H9 (cell line): ENCODE data around the gene RNF31. TPM values are rescaled to one million over a fixed set of nuclear protein-coding genes. Genes with fewer than 3 reads are reported as not detected.

Experiments used
- DNase-seq: peaks from one replicate; pipeline ENCODE4 v3.0.0-alpha.2; 2017
- H2AFZ ChIP-seq: one replicate; pipeline ENCODE4 v1.6.1; 2013; ENCODE audit warnings: mild to moderate bottlenecking, low read length, control low read depth, moderate library complexity
- H2AK5ac ChIP-seq: 2 replicates; pipeline ENCODE4 v1.6.1; 2013; ENCODE audit warnings: low read length, control low read depth, mixed read lengths; ENCODE audit not compliant: insufficient read length
- H2BK120ac ChIP-seq: one replicate; pipeline ENCODE4 v1.6.1; 2013; ENCODE audit warnings: low read depth, mild to moderate bottlenecking, low read length, control low read depth, inconsistent platforms; ENCODE audit not compliant: poor library complexity, severe bottlenecking
- H2BK12ac ChIP-seq: 2 replicates; pipeline ENCODE4 v1.6.1; 2013; ENCODE audit warnings: low read length, control low read depth, mixed read lengths, low read depth; ENCODE audit not compliant: insufficient read length
- H2BK15ac ChIP-seq: 2 replicates; pipeline ENCODE4 v1.6.1; 2013; ENCODE audit warnings: low read depth, low read length, control low read depth
- H2BK20ac ChIP-seq: one replicate; pipeline ENCODE4 v1.6.1; 2013; ENCODE audit warnings: low read depth, mild to moderate bottlenecking, low read length, control low read depth, inconsistent platforms; ENCODE audit not compliant: poor library complexity, severe bottlenecking
- H2BK5ac ChIP-seq: 2 replicates; pipeline ENCODE4 v1.6.1; 2013; ENCODE audit warnings: low read length, control low read depth, mixed read lengths; ENCODE audit not compliant: insufficient read length
- H3K14ac ChIP-seq: 2 replicates; pipeline ENCODE4 v1.6.1; 2013; ENCODE audit warnings: low read length, control low read depth; ENCODE audit not compliant: insufficient read depth
- H3K18ac ChIP-seq: 2 replicates; pipeline ENCODE4 v1.6.1; 2013; ENCODE audit warnings: low read depth, mild to moderate bottlenecking, mixed read lengths, low read length, control low read depth; ENCODE audit not compliant: insufficient read length
- H3K23ac ChIP-seq: 2 replicates; pipeline ENCODE4 v1.6.1; 2013; ENCODE audit warnings: low read length, control low read depth, mixed read lengths, low read depth; ENCODE audit not compliant: insufficient read length
- H3K23me2 ChIP-seq: 2 replicates; pipeline ENCODE4 v1.6.1; 2013; ENCODE audit warnings: low read depth, mild to moderate bottlenecking, mixed read lengths, low read length, control low read depth; ENCODE audit not compliant: insufficient read length, poor library complexity, severe bottlenecking
- H3K27ac ChIP-seq: 2 replicates; pipeline ENCODE4 v1.5.1; 2013; ENCODE audit warnings: low read length, control low read depth, mixed read lengths, low read depth; ENCODE audit not compliant: insufficient read length
- H3K27me3 ChIP-seq: 2 replicates; pipeline ENCODE4 v1.6.1; 2013; ENCODE audit warnings: low read length, control low read depth, inconsistent platforms; ENCODE audit not compliant: insufficient read depth
- H3K4ac ChIP-seq: 2 replicates; pipeline ENCODE4 v1.6.1; 2013; ENCODE audit warnings: low read depth, mild to moderate bottlenecking, control low read depth, inconsistent platforms, low read length, moderate library complexity
- H3K4me1 ChIP-seq: 2 replicates; pipeline ENCODE4 v1.6.1; 2013; ENCODE audit warnings: low read length, control low read depth, inconsistent platforms; ENCODE audit not compliant: insufficient read depth
- H3K4me2 ChIP-seq: 2 replicates; pipeline ENCODE4 v1.6.1; 2013; ENCODE audit warnings: low read length, control low read depth, mixed read lengths; ENCODE audit not compliant: insufficient read length, insufficient read depth
- H3K56ac ChIP-seq: 2 replicates; pipeline ENCODE4 v1.6.1; 2013; ENCODE audit warnings: low read depth, mild to moderate bottlenecking, mixed read lengths, low read length, control low read depth; ENCODE audit not compliant: insufficient read length
- H3K79me1 ChIP-seq: 2 replicates; pipeline ENCODE4 v1.6.1; 2013; ENCODE audit warnings: low read depth, mild to moderate bottlenecking, moderate library complexity, low read length, control low read depth, inconsistent platforms; ENCODE audit not compliant: insufficient read depth, poor library complexity, severe bottlenecking
- H3K79me2 ChIP-seq: 2 replicates; pipeline ENCODE4 v1.6.1; 2013; ENCODE audit warnings: low read length, control low read depth, inconsistent platforms; ENCODE audit not compliant: insufficient read depth
- H3K9ac ChIP-seq: 2 replicates; pipeline ENCODE4 v1.6.1; 2013; ENCODE audit warnings: low read length, control low read depth, mixed read lengths; ENCODE audit not compliant: insufficient read length; ENCODE audit errors: extremely low read depth
- H3K9me3 ChIP-seq: one replicate; pipeline ENCODE4 v1.6.1; 2013; ENCODE audit warnings: low read depth, low read length, inconsistent platforms; ENCODE audit not compliant: control insufficient read depth
- H3T11ph ChIP-seq: one replicate; pipeline ENCODE4 v1.6.1; 2013; ENCODE audit warnings: mild to moderate bottlenecking, low read length, control low read depth, inconsistent platforms
- H4K20me1 ChIP-seq: one replicate; pipeline ENCODE4 v1.6.1; 2013; ENCODE audit not compliant: control insufficient read depth, insufficient read length, insufficient read depth
- H4K5ac ChIP-seq: 2 replicates; pipeline ENCODE4 v1.6.1; 2013; ENCODE audit warnings: low read depth, mild to moderate bottlenecking, mixed read lengths, low read length, control low read depth; ENCODE audit not compliant: insufficient read length
- H4K8ac ChIP-seq: replicated peaks from 2 replicates; pipeline ENCODE4 v1.6.1; 2013; ENCODE audit warnings: low read length, control low read depth, mixed read lengths, low read depth; ENCODE audit not compliant: insufficient read length
- H4K91ac ChIP-seq: 2 replicates; pipeline ENCODE4 v1.6.1; 2013; ENCODE audit warnings: low read depth, mild to moderate bottlenecking, moderate library complexity, mixed read lengths, low read length, control low read depth; ENCODE audit not compliant: insufficient read length
- H3K27ac Mint-ChIP-seq, 3 experiments: 2 replicates in 2 of 3; 3 replicates in 1 of 3; pipeline ENCODE4 v1.8.0; 2020 to 2021; ENCODE audit warnings: mixed read lengths in 3 of 3, mild to moderate bottlenecking in 1 of 3, moderate library complexity in 1 of 3
- H3K27me3 Mint-ChIP-seq: 2 replicates; pipeline ENCODE4 v1.8.0; 2021; ENCODE audit warnings: low read depth, mild to moderate bottlenecking, moderate library complexity, mixed read lengths
- H3K36me3 Mint-ChIP-seq, 3 experiments: 2 replicates in 2 of 3; 3 replicates in 1 of 3; pipeline ENCODE4 v1.8.0; 2020 to 2021; ENCODE audit warnings: low read depth in 3 of 3, mixed read lengths in 3 of 3; ENCODE audit not compliant: insufficient read depth in 1 of 3
- H3K4me1 Mint-ChIP-seq, 2 experiments: 2 replicates each; pipeline ENCODE4 v1.8.0; 2020; ENCODE audit warnings: mixed read lengths in 2 of 2
- H3K4me3 Mint-ChIP-seq, 2 experiments: 2 replicates in 1 of 2; 3 replicates in 1 of 2; pipeline ENCODE4 v1.8.0; 2020 to 2021; ENCODE audit warnings: mild to moderate bottlenecking in 2 of 2, mixed read lengths in 2 of 2, moderate library complexity in 1 of 2
- H3K9me3 Mint-ChIP-seq, 2 experiments: 2 replicates in 1 of 2; 3 replicates in 1 of 2; pipeline ENCODE4 v1.8.0; 2020; ENCODE audit warnings: mild to moderate bottlenecking in 2 of 2, mixed read lengths in 2 of 2, moderate library complexity in 1 of 2
- CTCF ChIP-seq: fragments of 200-600 bp; sonication (generic); conservative IDR thresholded peaks from 3 replicates; pipeline ENCODE4 v1.8.0; 2021; ENCODE audit warnings: antibody characterized with exemption, mild to moderate bottlenecking
- WGBS: extraction: QIAGEN DNeasy Blood & Tissue Kit; methylation state at CpG from one replicate; pipeline ENCODE4 v1.1.7; 2013; ENCODE audit warnings: missing lambda C conversion rate, low lambda C conversion rate, mixed read lengths; ENCODE audit not compliant: insufficient read length; ENCODE audit errors: extremely low coverage; 5-methylcytosine and 5-hydroxymethylcytosine counted together
- total RNA-seq: library from RNA; stranded (reverse); gene quantifications from 2 replicates; pipeline ENCODE4 v1.2.1, GENCODE V29; 2021

RNF31 gene
- total RNA-seq, 1 experiment from 2014 or later, result 87.3 TPM

GRCh38 chr14:24204163-24205146 lies 57.2 kb downstream of the RNF31 start:
- no peak overlapping the region for H3K9ac ChIP-seq
- no peak overlapping the region for H2BK5ac ChIP-seq
- no peak for TF ChIP-seq CTCF
- no peak overlapping the region for H2BK12ac ChIP-seq
- no peaks in the 10 kb centered on the region for H3K23me2 ChIP-seq
- peaks cover 52 to 83% (median 74%) of the 10 kb centered on the region in 3 experiments for H3K36me3 Mint-ChIP-seq
- no peak overlapping the region for H3K23ac ChIP-seq
- no peaks in the 10 kb centered on the region for H4K20me1 ChIP-seq
- no peak overlapping the region for H3K4ac ChIP-seq
- WGBS, result no CpG with 5 or more reads among the region's 7 CpGs
- no peak overlapping the region for H3K18ac ChIP-seq
- no peaks in the 10 kb centered on the region for H3K27me3 Mint-ChIP-seq
- peak overlapping the region; percentile 3 for H2BK120ac ChIP-seq
- H2AK5ac ChIP-seq, result no peak overlapping the region
- no peak overlapping the region for H3K56ac ChIP-seq
- no peaks in the 10 kb centered on the region for H3K27me3 ChIP-seq
- no peaks in the 10 kb centered on the region for H3K79me2 ChIP-seq
- H4K8ac ChIP-seq, result no peak overlapping the region
- H4K5ac ChIP-seq, result no peak overlapping the region
- peak overlapping the region in 2 of 3 experiments; percentile 2 to 19; a peak in 4 of 7 replicates for H3K27ac Mint-ChIP-seq
- H2BK20ac ChIP-seq, result no peak overlapping the region
- no peak for DNase-seq
- H3K4me3 Mint-ChIP-seq, result peak overlapping the region in 1 of 2 experiments; percentile 2; a peak in 3 of 5 replicates
- no peak overlapping the region for H3K14ac ChIP-seq
- no peak overlapping the region for H4K91ac ChIP-seq
- H3K9me3 ChIP-seq, result peaks cover 5% of the 10 kb centered on the region
- H2BK15ac ChIP-seq, result no peak overlapping the region
- H3K4me1 ChIP-seq, result peaks cover 5% of the 10 kb centered on the region; the same call in 1 of the 2 replicates
- no peak overlapping the region for H3K27ac ChIP-seq
- peaks cover 8 to 15% of the 10 kb centered on the region in 2 experiments for H3K9me3 Mint-ChIP-seq
- H3T11ph ChIP-seq, result no peak overlapping the region
- no peak overlapping the region for H2AFZ ChIP-seq
- no peak overlapping the region for H3K4me2 ChIP-seq
- peaks cover 22 to 31% of the 10 kb centered on the region in 2 experiments for H3K4me1 Mint-ChIP-seq
- H3K79me1 ChIP-seq, result no peaks in the 10 kb centered on the region
